Inflammatory macrophage treated with lipopolysaccharide for 1 hour (primary cell): ENCODE results near the gene TBL1XR1.

Source experiments
- DNase-seq, 2 donors: peaks; one replicate each; pipeline ENCODE4 v3.0.0-alpha.2; 2020 to 2022

Gene TBL1XR1

GRCh38 chr3:177106184-177106583 is 91.1 kb downstream of the TBL1XR1 start:
- DNase-seq = no peak

- no peak for DNase-seq
Observed at GRCh38 chr3:177105623-177106022, 91.7 kb downstream of the TBL1XR1 start.

DNA sequence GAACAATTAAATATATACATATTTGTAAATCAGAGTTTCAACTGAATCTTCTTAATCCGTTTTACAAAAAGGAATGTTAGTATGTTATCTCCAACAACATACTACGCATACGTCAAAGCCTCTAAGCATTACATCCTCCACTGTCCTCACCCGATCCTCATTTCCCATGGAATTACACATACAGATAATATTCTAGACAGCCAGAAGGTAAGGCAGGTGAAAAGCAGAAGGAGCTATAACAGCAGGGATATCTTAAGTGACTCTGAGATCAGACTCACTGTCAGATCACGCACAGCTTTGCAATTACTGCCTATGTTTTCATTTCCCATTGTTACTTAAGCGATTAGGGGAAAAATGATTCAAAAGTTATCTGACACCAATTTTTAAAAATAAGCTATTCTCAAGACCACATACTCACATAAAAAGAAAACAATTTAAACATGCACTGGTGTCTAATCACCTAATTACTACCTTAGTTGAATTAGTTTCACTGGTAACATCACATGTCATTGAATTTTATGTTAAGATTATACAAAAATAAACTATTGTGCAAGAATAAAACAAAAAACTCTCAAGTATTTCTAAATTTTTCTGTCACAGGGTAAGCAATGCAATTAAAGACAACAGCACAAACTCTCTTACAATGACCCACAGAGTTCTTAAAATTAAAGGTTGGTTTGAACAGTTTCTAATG is 92.8 kb downstream of the TBL1XR1 start:
- no peak for DNase-seq

DNA sequence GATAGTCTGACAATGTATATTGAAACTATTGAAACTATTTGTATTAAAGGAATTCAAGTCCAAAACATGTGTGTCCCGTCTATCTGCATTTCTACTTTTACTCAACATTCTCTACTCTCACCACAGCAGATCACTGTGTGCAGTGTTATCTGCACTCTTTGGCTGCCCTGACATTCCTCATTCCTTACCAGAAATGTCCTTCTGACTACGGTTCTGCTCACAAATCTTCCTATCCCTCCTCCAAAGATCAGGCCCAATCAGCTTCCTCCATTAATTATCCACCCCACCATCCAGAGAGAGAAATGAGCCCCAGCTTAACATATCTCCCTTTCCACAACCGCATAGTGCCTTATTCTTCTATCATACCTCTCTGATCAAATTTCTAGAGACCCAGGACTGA is 94.7 kb downstream of the TBL1XR1 start:
- DNase-seq = no peak

GRCh38 chr3:177098551-177098950 is 98.7 kb downstream of the TBL1XR1 start:
- DNase-seq = no peak

GRCh38 chr3:177096615-177097014 is 100.7 kb downstream of the TBL1XR1 start:
- DNase-seq = no peak

GRCh38 chr3:177093966-177094365 is 103.3 kb downstream of the TBL1XR1 start:
- DNase-seq = no peak

DNA sequence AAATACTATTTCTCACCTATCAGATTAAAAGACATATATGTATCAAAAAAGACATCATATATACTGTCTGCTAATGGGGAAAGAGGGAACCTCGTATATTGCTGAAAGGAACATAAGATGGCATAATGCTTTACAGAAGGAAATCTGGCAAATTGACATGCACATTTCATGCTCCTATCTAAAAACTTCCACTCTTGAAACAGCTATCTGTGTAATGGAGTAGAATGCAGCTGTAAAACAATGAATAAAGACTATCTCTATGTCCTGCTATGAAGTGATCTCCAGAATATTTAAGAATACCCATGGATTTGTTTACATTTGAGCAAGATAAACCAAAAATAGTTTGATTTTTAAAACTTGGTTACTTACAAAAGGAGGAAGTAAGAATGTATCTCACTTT is 107.4 kb downstream of the TBL1XR1 start:
- DNase-seq = peak in 1 of 2 donors; percentile 25

GRCh38 chr3:177089110-177089509 is 108.2 kb downstream of the TBL1XR1 start:
- no peak for DNase-seq

DNA sequence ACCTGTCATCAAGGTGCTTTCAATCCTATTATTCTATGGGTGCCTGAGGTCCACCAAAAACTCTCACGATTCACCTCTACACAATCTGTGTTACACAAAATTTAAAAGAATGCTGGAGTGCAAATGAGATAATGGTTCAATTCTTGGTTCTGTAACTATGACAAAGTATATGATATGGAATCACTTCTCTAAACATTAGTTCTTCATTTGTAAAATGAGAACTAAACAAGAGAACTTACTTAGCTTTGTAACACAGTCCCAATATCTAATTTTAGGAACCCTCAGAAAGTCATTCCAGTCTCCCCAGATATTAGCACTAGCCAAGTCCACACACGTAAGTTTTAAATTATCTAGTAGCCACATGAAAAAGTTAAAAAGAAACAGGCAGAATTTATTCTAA is 111.5 kb downstream of the TBL1XR1 start:
- peak; percentile 38 to 46 for DNase-seq

GRCh38 chr3:177084616-177085015 is 112.7 kb downstream of the TBL1XR1 start:
- DNase-seq = no peak

GRCh38 chr3:177080122-177080521 is 117.2 kb downstream of the TBL1XR1 start:
- no peak for DNase-seq

GRCh38 chr3:177079684-177080083 is 117.6 kb downstream of the TBL1XR1 start:
- no peak for DNase-seq

- DNase-seq = no peak
Observed at GRCh38 chr3:177071496-177072156, 125.7 kb downstream of the TBL1XR1 start.

DNA sequence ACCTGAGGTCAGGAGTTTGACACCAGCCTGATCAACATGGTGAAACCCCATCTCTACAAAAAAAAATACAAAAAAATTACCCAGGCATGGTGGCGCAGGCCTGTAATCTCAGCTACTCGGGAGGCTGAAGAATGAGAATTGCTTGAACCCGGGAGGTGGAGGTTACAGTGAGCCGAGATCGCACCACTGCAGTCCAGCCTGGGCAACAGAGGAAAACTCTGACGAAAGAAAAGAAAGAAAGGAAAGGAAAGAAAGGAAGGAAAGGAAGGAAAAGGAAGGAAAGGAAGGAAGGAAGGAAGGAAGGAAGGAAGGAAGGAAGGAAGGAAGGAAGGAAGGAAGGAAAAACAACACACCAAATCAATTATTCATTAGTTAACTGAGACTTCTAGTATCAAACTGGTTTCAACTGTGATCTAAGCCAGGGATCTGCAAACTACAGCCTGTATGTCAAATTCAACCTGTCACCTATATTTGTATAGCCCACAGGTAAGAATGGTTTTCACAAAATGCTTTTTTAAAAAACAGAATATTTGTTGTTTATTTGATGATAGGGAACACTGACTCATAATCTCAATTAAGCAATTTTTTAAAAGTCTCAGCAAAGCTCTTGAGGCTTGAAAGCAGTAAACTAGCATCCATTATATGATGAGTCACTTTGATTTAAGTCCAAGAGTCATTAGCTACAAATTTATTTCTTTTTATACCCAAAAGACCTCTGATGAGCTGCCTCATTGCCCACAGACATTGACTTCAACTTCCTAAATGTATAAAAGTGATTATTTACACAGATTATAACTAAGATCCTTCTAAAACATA is 127.6 kb downstream of the TBL1XR1 start:
- no peak for DNase-seq

- DNase-seq = no peak
Observed at GRCh38 chr3:177068967-177069366, 128.3 kb downstream of the TBL1XR1 start.

DNA sequence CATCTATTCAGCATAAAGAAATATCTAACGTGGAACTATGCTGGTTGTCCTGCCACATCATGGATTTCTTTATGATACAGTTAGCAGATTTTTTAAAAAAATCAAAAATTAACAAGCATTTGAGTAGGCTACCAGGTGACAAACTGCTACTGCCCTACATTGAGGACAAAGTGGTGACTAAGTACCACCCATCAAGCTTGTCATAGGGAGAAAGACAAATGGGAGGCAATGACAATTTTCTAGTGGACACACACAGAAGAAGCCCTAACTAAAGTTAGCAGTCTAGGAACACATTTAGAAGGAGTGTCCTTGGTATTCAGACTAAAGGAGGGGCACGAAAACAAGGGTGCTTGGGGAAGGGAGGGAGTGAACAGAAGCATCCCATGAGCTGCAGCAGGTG is 131.2 kb downstream of the TBL1XR1 start:
- DNase-seq = no peak

DNA sequence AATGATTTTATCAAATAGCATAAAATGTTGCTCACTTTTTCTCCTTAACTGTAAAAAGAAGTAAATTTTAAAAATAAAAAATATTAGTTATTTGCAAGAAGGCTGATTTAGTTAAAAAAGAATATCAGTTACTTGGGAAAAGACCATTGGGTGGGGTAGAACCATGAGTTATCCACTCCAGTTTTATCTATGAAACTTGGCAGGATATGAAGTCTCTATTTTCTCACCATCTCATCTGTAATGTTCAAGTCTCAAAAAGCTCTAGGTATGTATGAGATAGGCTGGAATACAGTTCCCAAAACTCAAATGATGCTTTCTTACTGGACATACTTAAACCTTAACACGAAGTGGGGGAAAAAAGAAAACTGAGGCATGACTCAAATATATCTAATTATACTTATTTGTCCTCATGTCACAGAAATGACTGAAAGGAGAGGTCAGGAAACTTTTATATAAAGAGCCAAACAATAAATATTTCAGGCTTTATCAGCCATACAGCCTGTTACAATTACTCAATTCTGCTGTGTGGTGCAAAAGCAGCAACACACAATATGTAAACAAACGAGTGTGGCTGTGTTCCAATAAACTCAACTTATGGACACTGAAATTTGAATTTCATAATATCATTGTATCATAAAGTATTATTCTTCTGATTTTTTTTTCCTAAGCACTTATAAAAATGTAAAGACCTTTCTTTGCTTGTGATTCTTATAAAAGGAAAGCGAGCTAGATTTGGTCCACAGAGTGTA is 131.8 kb downstream of the TBL1XR1 start:
- DNase-seq = no peak

- DNase-seq = no peak
Observed at GRCh38 chr3:177062052-177062732, 135.1 kb downstream of the TBL1XR1 start.

GRCh38 chr3:177061369-177061768 is 135.9 kb downstream of the TBL1XR1 start:
- no peak for DNase-seq

DNA sequence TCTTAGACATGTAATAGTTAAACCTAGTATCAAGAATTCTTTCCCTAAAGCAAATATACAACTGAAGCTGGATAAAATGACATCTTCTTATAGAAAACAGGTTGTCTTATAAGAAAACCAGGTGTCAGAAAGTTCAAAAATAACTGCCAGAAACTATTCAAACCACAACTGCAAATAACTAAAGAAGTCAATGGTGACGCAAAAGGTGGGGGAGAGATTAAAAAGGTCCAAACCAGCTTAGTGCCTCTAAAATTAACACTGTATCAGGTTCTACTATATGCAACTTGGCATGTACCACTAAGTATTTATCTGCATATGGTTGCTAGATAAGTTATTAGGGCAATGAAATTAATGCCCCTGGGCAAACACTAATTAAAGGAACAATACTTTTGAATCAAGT is 136.8 kb downstream of the TBL1XR1 start:
- no peak for DNase-seq

DNA sequence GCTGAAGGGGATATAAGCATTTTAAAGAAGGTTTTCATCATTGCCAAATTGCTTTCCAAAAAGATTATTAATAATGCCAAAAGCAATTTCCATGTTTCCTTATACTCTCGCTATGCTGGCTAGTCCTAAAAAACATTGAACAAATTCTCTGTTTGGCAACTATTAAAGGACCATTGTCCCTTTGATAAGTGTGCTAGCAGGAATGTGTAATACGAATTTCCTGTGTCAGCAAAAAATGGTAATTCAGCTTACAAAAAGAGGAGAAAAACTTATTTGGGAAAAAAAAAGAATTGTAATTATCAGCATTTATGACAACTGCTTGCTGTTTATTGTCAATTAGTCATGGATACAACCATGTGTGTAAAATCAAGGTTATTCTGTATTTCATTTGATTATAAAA is 138.6 kb downstream of the TBL1XR1 start:
- no peak for DNase-seq

DNA sequence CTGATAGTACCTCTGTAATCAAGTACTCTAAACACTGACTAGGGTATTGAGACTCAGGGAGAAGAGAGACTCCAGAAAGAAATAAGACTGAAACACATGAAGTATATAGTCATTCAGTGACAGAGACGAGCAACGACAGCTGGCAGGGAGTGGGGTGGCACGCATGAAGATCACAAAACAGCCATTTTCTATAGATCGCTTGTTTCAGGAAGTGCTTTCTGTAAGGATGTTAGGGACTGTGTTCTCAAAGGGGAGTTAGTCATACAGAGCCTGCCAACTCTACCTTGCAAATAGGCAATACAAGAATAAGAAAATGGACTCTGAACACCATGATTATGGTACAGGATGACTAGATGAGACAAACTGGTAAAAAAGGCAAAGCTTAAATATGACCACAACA is 139.5 kb downstream of the TBL1XR1 start:
- no peak for DNase-seq
